HEK293 (cell line): ENCODE measurements around the gene CACNB3.

ENCODE experiments used
- CTCF ChIA-PET: fragments of 350-600 bp; formaldehyde crosslinking; extraction: SDS; loops from one replicate; lab custom pipeline; 2021; ENCODE audit warnings: antibody characterized with exemption; lab: Yijun Ruan, JAX
- POLR2A ChIA-PET: fragments of 300-600 bp; formaldehyde crosslinking; extraction: SDS; loops from one replicate; lab custom pipeline; 2020; ENCODE audit warnings: antibody characterized with exemption, inconsistent platforms; lab: Yijun Ruan, JAX
- H3K27ac ChIP-seq: fragments of 200-500 bp; sonication (Bioruptor generic); 2 replicates; pipeline ENCODE4 v1.5.1; 2014; ENCODE audit warnings: low read depth, low read length, control low read depth, inconsistent platforms; ENCODE audit errors: extremely low read depth
- H3K36me3 ChIP-seq, 2 experiments: fragments of 200-500 bp in 1 of 2; sonication (Bioruptor generic) in 1 of 2; 1 replicate in 1 of 2; 2 replicates in 1 of 2; pipeline ENCODE4 v1.5.1; 2014 to 2017; ENCODE audit warnings: inconsistent platforms in 2 of 2, low read length in 2 of 2; ENCODE audit not compliant: control insufficient read depth in 2 of 2, insufficient read depth in 1 of 2
- H3K4me1 ChIP-seq: fragments of 200-500 bp; sonication (Bioruptor generic); 2 replicates; pipeline ENCODE4 v1.5.1; 2014; ENCODE audit warnings: mild to moderate bottlenecking, low read length, inconsistent platforms; ENCODE audit not compliant: control insufficient read depth, insufficient read depth
- H3K4me3 ChIP-seq: 2 replicates; pipeline ENCODE4 v1.5.1; 2011; ENCODE audit warnings: low read depth, mild to moderate bottlenecking, control low read depth, low read length, moderate library complexity
- H3K9me3 ChIP-seq: fragments of 200-500 bp; sonication (Bioruptor generic); 2 replicates; pipeline ENCODE4 v1.5.1; 2014; ENCODE audit warnings: low read depth, low read length, inconsistent platforms; ENCODE audit not compliant: control insufficient read depth, insufficient read depth
- EGR2 ChIP-seq: fragments of 450-650 bp; formaldehyde crosslinking; IDR thresholded peaks from 2 replicates; pipeline ENCODE4 v1.5.1; 2016; ENCODE audit warnings: low read depth, missing biosample characterization, missing genetic modification characterization
- GLI4 ChIP-seq: fragments of 450-650 bp; formaldehyde crosslinking; IDR thresholded peaks from 2 replicates; pipeline ENCODE4 v1.5.1; 2016; ENCODE audit warnings: missing biosample characterization, missing genetic modification characterization
- HIC1 ChIP-seq: fragments of 450-650 bp; formaldehyde crosslinking; IDR thresholded peaks from 2 replicates; pipeline ENCODE4 v1.5.1; 2016; ENCODE audit warnings: missing biosample characterization, missing genetic modification characterization
- HOXA7 ChIP-seq: sonication (generic); formaldehyde crosslinking; IDR thresholded peaks from 2 replicates; pipeline ENCODE4 v1.8.1; 2022; ENCODE audit warnings: missing genetic modification reagents, borderline replicate concordance
- ZBTB10 ChIP-seq: fragments of 450-650 bp; formaldehyde crosslinking; IDR thresholded peaks from 2 replicates; pipeline ENCODE4 v1.5.1; 2016; ENCODE audit warnings: missing biosample characterization, missing genetic modification characterization
- ZBTB26 ChIP-seq: fragments of 450-650 bp; formaldehyde crosslinking; optimal IDR thresholded peaks from 2 replicates; pipeline ENCODE3; 2016; ENCODE audit warnings: missing biosample characterization, mild to moderate bottlenecking, missing genetic modification characterization
- ZBTB44 ChIP-seq: fragments of 450-650 bp; IDR thresholded peaks from 2 replicates; pipeline ENCODE4 v1.5.1; 2018; ENCODE audit warnings: missing biosample characterization, mild to moderate bottlenecking, missing genetic modification characterization
- ZBTB7A ChIP-seq: fragments of 450-650 bp; formaldehyde crosslinking; IDR thresholded peaks from 2 replicates; pipeline ENCODE4 v1.5.1; 2016; ENCODE audit warnings: low read depth, missing biosample characterization, missing genetic modification characterization
- ZIC2 ChIP-seq: fragments of 450-650 bp; formaldehyde crosslinking; IDR thresholded peaks from 2 replicates; pipeline ENCODE4 v1.5.1; 2016; ENCODE audit warnings: missing biosample characterization, missing genetic modification characterization
- ZNF174 ChIP-seq: fragments of 450-650 bp; formaldehyde crosslinking; IDR thresholded peaks from 2 replicates; pipeline ENCODE4 v1.5.0; 2017; ENCODE audit warnings: missing biosample characterization, mild to moderate bottlenecking, missing genetic modification characterization
- ZNF18 ChIP-seq: fragments of 450-650 bp; formaldehyde crosslinking; IDR thresholded peaks from 2 replicates; pipeline ENCODE4 v1.5.1; 2016; ENCODE audit warnings: missing biosample characterization, missing genetic modification characterization
- ZNF202 ChIP-seq: fragments of 450-650 bp; formaldehyde crosslinking; IDR thresholded peaks from 2 replicates; pipeline ENCODE4 v1.5.1; 2016; ENCODE audit warnings: missing biosample characterization, missing genetic modification characterization, borderline replicate concordance
- ZNF335 ChIP-seq: fragments of 450-650 bp; formaldehyde crosslinking; conservative IDR thresholded peaks from 2 replicates; pipeline ENCODE4 v1.5.1; 2016; ENCODE audit warnings: missing biosample characterization, missing genetic modification characterization
- ZNF350 ChIP-seq: fragments of 450-650 bp; formaldehyde crosslinking; IDR thresholded peaks from 2 replicates; pipeline ENCODE4 v1.5.0; 2017; ENCODE audit warnings: missing biosample characterization, mild to moderate bottlenecking, missing genetic modification characterization
- ZNF362 ChIP-seq: fragments of 450-650 bp; formaldehyde crosslinking; IDR thresholded peaks from 2 replicates; pipeline ENCODE4 v1.5.1; 2016; ENCODE audit warnings: missing biosample characterization, missing genetic modification characterization
- ZNF423 ChIP-seq: fragments of 450-650 bp; formaldehyde crosslinking; IDR thresholded peaks from 2 replicates; pipeline ENCODE4 v1.5.1; 2016; ENCODE audit warnings: missing biosample characterization, missing genetic modification characterization
- ZNF426 ChIP-seq: fragments of 450-650 bp; formaldehyde crosslinking; IDR thresholded peaks from 2 replicates; pipeline ENCODE4 v1.5.1; 2017; ENCODE audit warnings: missing biosample characterization, missing genetic modification characterization, mild to moderate bottlenecking, inconsistent platforms, moderate library complexity
- ZNF521 ChIP-seq: fragments of 450-650 bp; formaldehyde crosslinking; IDR thresholded peaks from 2 replicates; pipeline ENCODE4 v1.5.1; 2017; ENCODE audit warnings: missing biosample characterization, mild to moderate bottlenecking, missing genetic modification characterization
- ZNF629 ChIP-seq: fragments of 450-650 bp; formaldehyde crosslinking; IDR thresholded peaks from 2 replicates; pipeline ENCODE4 v1.5.1; 2017; ENCODE audit warnings: missing biosample characterization, missing genetic modification characterization
- ZNF660 ChIP-seq: fragments of 450-650 bp; IDR thresholded peaks from 2 replicates; pipeline ENCODE4 v1.5.1; 2018; ENCODE audit warnings: missing biosample characterization, mild to moderate bottlenecking, missing genetic modification characterization
- ZNF785 ChIP-seq: fragments of 450-650 bp; formaldehyde crosslinking; IDR thresholded peaks from 2 replicates; pipeline ENCODE4 v1.5.1; 2016; ENCODE audit warnings: missing biosample characterization, missing genetic modification characterization
- ZSCAN30 ChIP-seq: fragments of 450-650 bp; IDR thresholded peaks from 2 replicates; pipeline ENCODE4 v1.5.1; 2018; ENCODE audit warnings: missing biosample characterization, mild to moderate bottlenecking, missing genetic modification characterization, moderate library complexity
- ZXDB ChIP-seq: fragments of 450-650 bp; formaldehyde crosslinking; IDR thresholded peaks from 2 replicates; pipeline ENCODE4 v1.5.1; 2016; ENCODE audit warnings: missing biosample characterization, missing genetic modification characterization

Gene CACNB3

GRCh38 chr12:48787791-48788523, 30.3 kb upstream of the CACNB3 start (continued):
- TF ChIP-seq ZNF362 (tag by site-specific recombination) (no peak), HOXA7 (CRISPR knock-in tag) (no peak), ZNF785 (tag by site-specific recombination) (no peak), ZNF335 (peak; percentile 53), ZBTB44 (tag by site-specific recombination) (no peak), ZNF426 (no peak), ZIC2 (tag by site-specific recombination) (no peak), ZBTB7A (tag by site-specific recombination) (no peak)

- Histone ChIP-seq H3K4me3 (peak overlapping the region; percentile 77), H3K9me3 (no peaks in the 10 kb centered on the region), H3K36me3 (peaks cover 0 to under 1% of the 10 kb centered on the region in 2 experiments; a peak in 2 of 3 replicates), H3K4me1 (peaks cover 6% of the 10 kb centered on the region), H3K27ac (peak overlapping the region; percentile 82; the same call in 1 of the 2 replicates)
- POLR2A ChIA-PET = interaction anchor here (0.6 to 1.8 kb wide), 8 partner anchors 21 to 106 kb away, joined by 3 to 6 read pairs (median 4); partner anchors contain the start of genes CCNT1, DDX23 and KANSL2
- CTCF ChIA-PET = interaction anchor here (1.0 to 2.1 kb wide), 4 partner anchors 9 to 35 kb away, joined by 3 to 12 read pairs (median 5); no protein-coding TSS in a partner anchor
- TF ChIP-seq ZNF521 (tag by site-specific recombination) (no peak), ZSCAN30 (0 out of 2 replicates have a peak, but pooled peaks have one; percentile 11), ZNF362 (tag by site-specific recombination) (no peak), HIC1 (tag by site-specific recombination) (0 out of 2 replicates have a peak, but pooled peaks have one; percentile 36), GLI4 (0 out of 2 replicates have a peak, but pooled peaks have one; percentile 56), ZXDB (tag by site-specific recombination) (no peak), ZNF174 (tag by site-specific recombination) (no peak), ZNF18 (no peak), ZNF660 (no peak), ZNF350 (tag by site-specific recombination) (no peak), ZNF629 (no peak), EGR2 (tag by site-specific recombination) (0 out of 2 replicates have a peak, but pooled peaks have one; percentile 9), ZBTB10 (tag by site-specific recombination) (0 out of 2 replicates have a peak, but pooled peaks have one; percentile 40), ZNF423 (tag by site-specific recombination) (peak; percentile 31; the same call in 1 of the 2 replicates), ZBTB26 (tag by site-specific recombination) (peak; percentile 74), ZNF202 (tag by site-specific recombination) (no peak)
Measured at GRCh38 chr12:48788524-48788853, 29.8 kb upstream of the CACNB3 start.
